Colonic mucosa (tissue), 4 donors: ENCODE measurements around the gene SLC38A3. TPM values are rescaled to one million over a fixed set of nuclear protein-coding genes. Genes with fewer than 3 reads are reported as not detected.
A peak's percentile ranks its signal among the peaks of the same experiment; 100 is the strongest.
"Not testable (repeated sequence)": the region's sequence is repeated elsewhere in the genome, so short reads cannot be mapped to it uniquely, and the experiment has no call there.

Source experiments
- DNase-seq: peaks from one replicate; pipeline ENCODE4 v3.0.0-alpha.2; 2020
- H3K27ac ChIP-seq: fragments of 200-600 bp; one replicate; pipeline ENCODE4 v1.8.0; 2021
- H3K27me3 ChIP-seq: fragments of 200-600 bp; one replicate; pipeline ENCODE4 v1.8.0; 2021
- H3K36me3 ChIP-seq: fragments of 200-600 bp; one replicate; pipeline ENCODE4 v1.8.0; 2021
- H3K4me1 ChIP-seq: fragments of 200-600 bp; one replicate; pipeline ENCODE4 v1.8.0; 2021; ENCODE audit warnings: mild to moderate bottlenecking
- H3K4me3 ChIP-seq: fragments of 200-600 bp; one replicate; pipeline ENCODE4 v1.8.0; 2021
- H3K9ac ChIP-seq, 2 donors: one replicate each; pipeline ENCODE4 v1.7.0; 2013; ENCODE audit warnings: control low read depth in 2 of 2, low read depth in 2 of 2, low read length in 2 of 2
- H3K9me3 ChIP-seq: fragments of 200-600 bp; one replicate; pipeline ENCODE4 v1.8.0; 2021
- intact Hi-C: fragments of 100-400 bp; cut with DNase I; formaldehyde crosslinking; loops from one replicate; pipeline ENCODE4 v1.14.1; 2022
- total RNA-seq, 2 donors: library from RNA; stranded (reverse); fragmentation: NEBNext Ultra II Directional in 1 of 2; extraction: Animal tissue kit (Norgen Biotek cat#: 25700) in 1 of 2; gene quantifications; one replicate each; pipeline ENCODE4 v1.2.1, GENCODE V29; 2021
- TF ChIP-seq, protein P1 (sequence below): fragments of 200-600 bp; IDR thresholded peaks from one replicate; pipeline ENCODE4 v1.8.0; 2022; ENCODE audit warnings: antibody characterized with exemption, mild to moderate bottlenecking
- donor health status: healthy.
- donor health status: DM: no; HTN: no; CAD: no.
- donor health status: DM: no; HTN: no; CAD: no.

SLC38A3 gene
- total RNA-seq, 2 donors from 2014 or later, result 0.24 to 0.40 TPM

DNA sequence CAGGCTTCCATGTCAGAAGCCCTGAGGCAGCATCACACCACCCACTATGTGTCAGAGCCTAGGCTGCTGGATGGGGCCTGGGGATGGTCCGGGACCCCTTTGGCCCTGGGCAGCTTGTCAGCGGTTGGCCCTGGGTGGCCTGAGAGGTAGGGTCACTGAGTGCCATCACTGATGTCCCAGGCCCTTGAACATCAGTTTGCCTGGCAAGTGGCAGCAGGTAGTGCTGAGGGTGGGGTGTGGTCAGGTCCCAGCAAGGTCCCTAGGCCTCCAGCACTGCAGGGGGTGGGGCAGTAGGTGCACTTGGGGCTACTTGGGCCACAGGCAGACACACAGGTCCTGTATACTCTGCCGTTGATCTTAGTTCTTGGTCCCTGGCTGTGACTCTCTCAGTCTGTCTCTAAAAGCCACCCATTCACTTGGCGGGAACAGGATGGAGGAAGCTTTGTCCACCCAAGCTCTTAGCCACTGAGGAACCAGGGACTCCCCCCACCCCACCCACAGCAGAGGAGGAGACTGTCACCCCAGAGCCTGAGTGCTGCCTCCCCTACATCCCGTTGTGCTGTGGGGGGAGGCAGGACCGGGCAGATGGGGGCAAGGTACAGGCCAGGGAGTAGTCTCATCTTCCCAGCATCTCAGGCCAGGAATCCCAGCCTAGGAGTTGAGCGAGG, 36.8 kb downstream of the SLC38A3 start:
- Histone ChIP-seq H3K27ac (peak overlapping the region; percentile 52), H3K27me3 (no peaks in the 10 kb centered on the region), H3K9ac (peak overlapping the region; percentile 3 to 45), H3K4me3 (no peak overlapping the region), H3K4me1 (peaks cover 41% of the 10 kb centered on the region), H3K36me3 (no peaks in the 10 kb centered on the region), H3K9me3 (no peaks in the 10 kb centered on the region)
- DNase-seq, result no peak
- TF ChIP-seq, protein P1, sequence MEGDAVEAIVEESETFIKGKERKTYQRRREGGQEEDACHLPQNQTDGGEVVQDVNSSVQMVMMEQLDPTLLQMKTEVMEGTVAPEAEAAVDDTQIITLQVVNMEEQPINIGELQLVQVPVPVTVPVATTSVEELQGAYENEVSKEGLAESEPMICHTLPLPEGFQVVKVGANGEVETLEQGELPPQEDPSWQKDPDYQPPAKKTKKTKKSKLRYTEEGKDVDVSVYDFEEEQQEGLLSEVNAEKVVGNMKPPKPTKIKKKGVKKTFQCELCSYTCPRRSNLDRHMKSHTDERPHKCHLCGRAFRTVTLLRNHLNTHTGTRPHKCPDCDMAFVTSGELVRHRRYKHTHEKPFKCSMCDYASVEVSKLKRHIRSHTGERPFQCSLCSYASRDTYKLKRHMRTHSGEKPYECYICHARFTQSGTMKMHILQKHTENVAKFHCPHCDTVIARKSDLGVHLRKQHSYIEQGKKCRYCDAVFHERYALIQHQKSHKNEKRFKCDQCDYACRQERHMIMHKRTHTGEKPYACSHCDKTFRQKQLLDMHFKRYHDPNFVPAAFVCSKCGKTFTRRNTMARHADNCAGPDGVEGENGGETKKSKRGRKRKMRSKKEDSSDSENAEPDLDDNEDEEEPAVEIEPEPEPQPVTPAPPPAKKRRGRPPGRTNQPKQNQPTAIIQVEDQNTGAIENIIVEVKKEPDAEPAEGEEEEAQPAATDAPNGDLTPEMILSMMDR, result no peak
- intact Hi-C loops, result no loop called here

DNA sequence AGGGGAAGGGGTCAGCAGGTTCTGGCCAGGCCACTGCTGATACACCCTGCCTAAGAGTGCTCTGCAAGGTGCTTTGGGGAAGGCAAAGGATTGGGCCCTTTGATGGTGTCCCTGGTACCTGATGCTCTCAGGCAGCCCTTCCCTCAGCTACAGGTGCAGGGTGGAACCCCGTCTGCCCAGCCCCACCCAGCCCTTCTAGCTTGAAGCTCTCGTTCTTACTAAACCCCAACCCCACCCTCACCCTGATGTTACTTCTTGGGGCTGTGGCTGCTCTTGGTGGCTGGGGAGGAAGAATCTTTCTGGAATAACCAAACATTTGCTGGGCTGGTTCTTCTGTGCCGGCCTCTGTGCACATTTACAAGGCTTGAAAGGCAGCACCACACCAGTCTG, 37.3 kb downstream of the SLC38A3 start:
- peaks cover 38% of the 10 kb centered on the region for H3K4me1 ChIP-seq
- H3K27me3 ChIP-seq, result no peaks in the 10 kb centered on the region
- no peak overlapping the region for H3K9ac ChIP-seq
- TF ChIP-seq, protein P1, result no peak
- H3K36me3 ChIP-seq, result no peaks in the 10 kb centered on the region
- H3K9me3 ChIP-seq, result no peaks in the 10 kb centered on the region
- no peak overlapping the region for H3K4me3 ChIP-seq
- peak overlapping the region; percentile 52 for H3K27ac ChIP-seq
- intact Hi-C loops, result no loop called here
- DNase-seq, result no peak

GRCh38 chr3:50242851-50243542, 37.9 kb downstream of the SLC38A3 start:
- no peak overlapping the region for H3K4me3 ChIP-seq
- no peaks in the 10 kb centered on the region for H3K36me3 ChIP-seq
- H3K4me1 ChIP-seq, result peaks cover 33% of the 10 kb centered on the region

GRCh38 chr3:50243543-50243895, 38.4 kb downstream of the SLC38A3 start:
- Histone ChIP-seq H3K9me3 (no peaks in the 10 kb centered on the region), H3K36me3 (no peaks in the 10 kb centered on the region), H3K9ac (peak overlapping the region in 1 of 2 donors; percentile 1), H3K4me1 (peaks cover 29% of the 10 kb centered on the region), H3K27ac (peak overlapping the region; percentile 52), H3K27me3 (no peaks in the 10 kb centered on the region), H3K4me3 (no peak overlapping the region)
- no peak for DNase-seq
- intact Hi-C loops, result no loop called here
- TF ChIP-seq, protein P1, result no peak

More at GRCh38 chr3:50242851-50243542, 37.9 kb downstream of the SLC38A3 start:
- peak; percentile 65 for DNase-seq
- no peaks in the 10 kb centered on the region for H3K27me3 ChIP-seq
- TF ChIP-seq, protein P1, result no peak
- H3K27ac ChIP-seq, result peak overlapping the region; percentile 52
- intact Hi-C loops, result no loop called here
- H3K9ac ChIP-seq, result peak overlapping the region; percentile 1 to 15
- H3K9me3 ChIP-seq, result no peaks in the 10 kb centered on the region

- H3K9me3 ChIP-seq, H3K36me3 ChIP-seq, H3K4me3 ChIP-seq, H3K27ac ChIP-seq, H3K27me3 ChIP-seq, DNase-seq, intact Hi-C loops: not testable (repeated sequence)
- H3K4me1 ChIP-seq, result peaks cover 20% of the 10 kb centered on the region
- H3K9ac ChIP-seq, result peak overlapping the region in 1 of 2 donors; percentile 54
Measured at GRCh38 chr3:50244813-50245212, 39.7 kb downstream of the SLC38A3 start.

DNA sequence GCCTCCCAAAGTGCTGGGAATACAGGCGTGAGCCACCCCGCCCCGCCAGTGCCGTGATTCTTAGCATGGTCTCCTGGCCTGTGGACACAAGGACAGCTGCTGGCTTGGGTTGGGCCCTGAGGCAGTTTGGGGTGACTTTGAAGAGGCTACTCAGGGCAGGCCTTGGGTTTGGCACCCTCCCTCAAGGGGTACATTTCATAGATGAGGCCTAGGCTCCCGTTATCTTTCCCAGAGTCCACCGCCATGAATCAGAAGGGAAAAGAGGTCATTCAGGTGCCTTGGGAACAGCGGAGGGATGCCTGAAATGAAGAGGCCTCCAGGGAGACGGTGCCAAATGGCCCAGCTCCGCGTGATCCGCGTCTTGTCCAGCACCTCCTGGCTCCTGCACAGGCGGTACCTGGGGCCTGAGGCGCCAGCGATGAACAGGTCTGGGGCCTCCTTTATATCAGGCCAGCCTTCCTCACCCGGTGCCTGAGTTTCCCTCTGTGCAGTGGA, 40.2 kb downstream of the SLC38A3 start:
- no peaks in the 10 kb centered on the region for H3K36me3 ChIP-seq
- H3K4me3 ChIP-seq, result peak overlapping the region; percentile 43
- TF ChIP-seq, protein P1, result no peak
- peak overlapping the region; percentile 69 for H3K27ac ChIP-seq
- no peaks in the 10 kb centered on the region for H3K9me3 ChIP-seq
- H3K27me3 ChIP-seq, result no peaks in the 10 kb centered on the region
- no peak for DNase-seq
- peaks cover 15% of the 10 kb centered on the region for H3K4me1 ChIP-seq
- intact Hi-C loops, result no loop called here
- H3K9ac ChIP-seq, result peak overlapping the region; percentile 48 to 74
